HepG2 (cell line): Measurements from ENCODE around the gene PRRC2A. TPM values are rescaled to one million over a fixed set of nuclear protein-coding genes. Genes with fewer than 3 reads are reported as not detected.

Experiments
- ARNT2 ChIP-seq: sonication (generic); formaldehyde crosslinking; IDR thresholded peaks from 2 replicates; pipeline ENCODE4 v1.8.0; 2022; ENCODE audit warnings: mild to moderate bottlenecking, low read depth, missing genetic modification reagents, moderate library complexity
- CBFB ChIP-seq: sonication (generic); formaldehyde crosslinking; IDR thresholded peaks from 2 replicates; pipeline ENCODE4 v1.4.0; 2020; ENCODE audit warnings: missing genetic modification reagents
- ERF ChIP-seq: IDR thresholded peaks from 2 replicates; pipeline ENCODE4 v1.6.1; 2018; ENCODE audit warnings: missing biosample characterization, missing genetic modification reagents
- ESRRA ChIP-seq: sonication (generic); formaldehyde crosslinking; IDR thresholded peaks from 2 replicates; pipeline ENCODE4 v1.5.1; 2020; ENCODE audit warnings: mild to moderate bottlenecking, low read depth, missing genetic modification reagents
- ETV6 ChIP-seq: sonication (generic); formaldehyde crosslinking; conservative IDR thresholded peaks from 2 replicates; pipeline ENCODE4 v1.4.0; 2020; ENCODE audit warnings: missing genetic modification reagents
- EZH2 ChIP-seq: conservative IDR thresholded peaks from 2 replicates; pipeline ENCODE4 v1.6.1; 2012; ENCODE audit warnings: mild to moderate bottlenecking, low read depth, low read length, moderate library complexity
- HMG20B ChIP-seq: conservative IDR thresholded peaks from 2 replicates; pipeline ENCODE4 v1.6.1; 2016; ENCODE audit warnings: missing genetic modification reagents, missing compliant biosample characterization
- HOXA3 ChIP-seq: sonication (generic); formaldehyde crosslinking; IDR thresholded peaks from 2 replicates; pipeline ENCODE4 v1.5.0; 2020; ENCODE audit warnings: missing genetic modification reagents
- KDM5A ChIP-seq: fragments of 200-600 bp; sonication (generic); IDR thresholded peaks from 2 replicates; pipeline ENCODE4 v1.7.0; 2018; ENCODE audit warnings: antibody characterized with exemption, mild to moderate bottlenecking, low read length, borderline replicate concordance
- MAZ ChIP-seq, 2 experiments: sonication (generic) in 1 of 2; formaldehyde crosslinking in 1 of 2; IDR thresholded peaks; 2 replicates each; pipeline versions ENCODE4 v1.5.0 to v1.6.1; 2012 to 2020; ENCODE audit warnings: low read depth in 2 of 2, mild to moderate bottlenecking in 2 of 2, borderline replicate concordance in 1 of 2, improper control_type of control experiment in 1 of 2, low read length in 1 of 2, missing genetic modification reagents in 1 of 2, moderate library complexity in 1 of 2
- MXD3 ChIP-seq: IDR thresholded peaks from 2 replicates; pipeline ENCODE4 v1.6.1; 2016; ENCODE audit warnings: mild to moderate bottlenecking, missing biosample characterization, missing genetic modification reagents
- MXD4 ChIP-seq: IDR thresholded peaks from 2 replicates; pipeline ENCODE4 v1.6.1; 2016; ENCODE audit warnings: mild to moderate bottlenecking, missing biosample characterization, missing genetic modification reagents
- NR2F1 ChIP-seq, 2 experiments: fragments of 450-650 bp in 1 of 2; formaldehyde crosslinking in 1 of 2; IDR thresholded peaks; 2 replicates each; pipeline versions ENCODE4 v1.5.0 to v1.6.1; 2016 to 2020; ENCODE audit warnings: mild to moderate bottlenecking in 1 of 2, missing compliant biosample characterization in 1 of 2, missing genetic modification reagents in 1 of 2, moderate library complexity in 1 of 2
- TFAP4 ChIP-seq: sonication (generic); IDR thresholded peaks from 2 replicates; pipeline ENCODE4 v1.6.1; 2016; ENCODE audit warnings: low read depth, borderline replicate concordance
- TOPORS ChIP-seq: sonication (generic); formaldehyde crosslinking; IDR thresholded peaks from 2 replicates; pipeline ENCODE4 v1.8.0; 2023; ENCODE audit warnings: mild to moderate bottlenecking, missing genetic modification reagents
- TSC22D2 ChIP-seq: sonication (generic); formaldehyde crosslinking; IDR thresholded peaks from 2 replicates; pipeline ENCODE4 v1.5.1; 2020; ENCODE audit warnings: missing genetic modification reagents, mild to moderate bottlenecking, borderline replicate concordance
- ZNF121 ChIP-seq: sonication (generic); formaldehyde crosslinking; IDR thresholded peaks from 2 replicates; pipeline ENCODE4 v1.5.0; 2020; ENCODE audit warnings: mild to moderate bottlenecking, missing genetic modification reagents
- ZNF160 ChIP-seq: sonication (generic); formaldehyde crosslinking; IDR thresholded peaks from 2 replicates; pipeline ENCODE4 v1.8.0; 2022; ENCODE audit warnings: mild to moderate bottlenecking, inconsistent platforms, missing genetic modification reagents
- ZNF264 ChIP-seq: sonication (generic); formaldehyde crosslinking; IDR thresholded peaks from 2 replicates; pipeline ENCODE4 v1.4.0; 2020; ENCODE audit warnings: missing genetic modification reagents
- ZNF468 ChIP-seq: sonication (generic); formaldehyde crosslinking; IDR thresholded peaks from 2 replicates; pipeline ENCODE4 v1.8.0; 2022; ENCODE audit warnings: mild to moderate bottlenecking, moderate library complexity, missing genetic modification reagents
- ZNF484 ChIP-seq: sonication (generic); formaldehyde crosslinking; IDR thresholded peaks from 2 replicates; pipeline ENCODE4 v1.5.1; 2020; ENCODE audit warnings: mild to moderate bottlenecking, low read depth, missing genetic modification reagents, borderline replicate concordance
- ZNF652 ChIP-seq: IDR thresholded peaks from 2 replicates; pipeline ENCODE4 v1.6.1; 2016; ENCODE audit warnings: low read depth, borderline replicate concordance
- ZNF713 ChIP-seq: sonication (generic); formaldehyde crosslinking; IDR thresholded peaks from 2 replicates; pipeline ENCODE4 v1.4.0; 2020; ENCODE audit warnings: mild to moderate bottlenecking, missing genetic modification reagents
- ZNF776 ChIP-seq: sonication (generic); formaldehyde crosslinking; IDR thresholded peaks from 2 replicates; pipeline ENCODE4 v1.4.0; 2020; ENCODE audit warnings: mild to moderate bottlenecking, missing genetic modification reagents
- ZNF790 ChIP-seq: sonication (generic); formaldehyde crosslinking; IDR thresholded peaks from 2 replicates; pipeline ENCODE4 v1.8.0; 2022; ENCODE audit warnings: missing genetic modification reagents, mild to moderate bottlenecking, borderline replicate concordance
- polyA plus RNA-seq, 8 experiments: library from polyadenylated mRNA; depleted of rRNA in 3 of 8; stranded (reverse) in 7 of 8; unstranded in 1 of 8; fragments of >200 nt; fragmentation: Illumina TruSeq in 4 of 8; extraction: Trizol in 4 of 8; gene quantifications; 2 replicates each; pipeline versions ENCODE4 v1.2.1 to v1.2.3, GENCODE V29; 2011 to 2016; ENCODE audit warnings: low read depth in 4 of 8, missing spikeins in 1 of 8, mixed read lengths in 1 of 8; ENCODE audit not compliant: insufficient read depth in 1 of 8
- total RNA-seq, 5 experiments: library from RNA; depleted of rRNA; stranded (reverse); fragments of >200 nt; fragmentation: Illumina TruSeq; extraction: Trizol; gene quantifications; 2 replicates each; pipeline ENCODE4 v1.2.3, GENCODE V29; 2016; ENCODE audit warnings: low read depth in 1 of 5
- TF ChIP-seq, protein P1 (sequence below): sonication (generic); formaldehyde crosslinking; IDR thresholded peaks from 2 replicates; pipeline ENCODE4 v1.9.0; 2021; ENCODE audit warnings: missing genetic modification reagents, borderline replicate concordance

The PRRC2A gene
- total and polyA plus RNA-seq, 2 of the 13 experiments (the other 11 are each of a cell fraction or from before 2014, with no cell fraction given), result 38.9 to 47.4 TPM

GRCh38 chr6:31620586-31621319, at the start of gene PRRC2A (continued):
- TF ChIP-seq, protein P1, sequence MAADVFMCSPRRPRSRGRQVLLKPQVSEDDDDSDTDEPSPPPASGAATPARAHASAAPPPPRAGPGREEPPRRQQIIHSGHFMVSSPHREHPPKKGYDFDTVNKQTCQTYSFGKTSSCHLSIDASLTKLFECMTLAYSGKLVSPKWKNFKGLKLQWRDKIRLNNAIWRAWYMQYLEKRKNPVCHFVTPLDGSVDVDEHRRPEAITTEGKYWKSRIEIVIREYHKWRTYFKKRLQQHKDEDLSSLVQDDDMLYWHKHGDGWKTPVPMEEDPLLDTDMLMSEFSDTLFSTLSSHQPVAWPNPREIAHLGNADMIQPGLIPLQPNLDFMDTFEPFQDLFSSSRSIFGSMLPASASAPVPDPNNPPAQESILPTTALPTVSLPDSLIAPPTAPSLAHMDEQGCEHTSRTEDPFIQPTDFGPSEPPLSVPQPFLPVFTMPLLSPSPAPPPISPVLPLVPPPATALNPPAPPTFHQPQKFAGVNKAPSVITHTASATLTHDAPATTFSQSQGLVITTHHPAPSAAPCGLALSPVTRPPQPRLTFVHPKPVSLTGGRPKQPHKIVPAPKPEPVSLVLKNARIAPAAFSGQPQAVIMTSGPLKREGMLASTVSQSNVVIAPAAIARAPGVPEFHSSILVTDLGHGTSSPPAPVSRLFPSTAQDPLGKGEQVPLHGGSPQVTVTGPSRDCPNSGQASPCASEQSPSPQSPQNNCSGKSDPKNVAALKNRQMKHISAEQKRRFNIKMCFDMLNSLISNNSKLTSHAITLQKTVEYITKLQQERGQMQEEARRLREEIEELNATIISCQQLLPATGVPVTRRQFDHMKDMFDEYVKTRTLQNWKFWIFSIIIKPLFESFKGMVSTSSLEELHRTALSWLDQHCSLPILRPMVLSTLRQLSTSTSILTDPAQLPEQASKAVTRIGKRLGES (CRISPR knock-in tag), result no peak
- TF ChIP-seq ARNT2 (CRISPR knock-in tag) (peak; percentile 41), EZH2 (no peak), ZNF468 (CRISPR knock-in tag) (no peak), TOPORS (CRISPR knock-in tag) (peak; percentile 62), TFAP4 (no peak), ZNF264 (CRISPR knock-in tag) (0 out of 2 replicates have a peak, but pooled peaks have one; percentile 0), ZNF484 (CRISPR knock-in tag) (no peak), MAZ (IDR thresholded peaks at IDR 0.05; ENCODE audit: borderline replicate concordance, low read depth, low read length) (peak; percentile 99), MAZ (CRISPR knock-in tag; IDR thresholded peaks at IDR 0.05; ENCODE audit: low read depth) (peak; percentile 68), MXD4 (CRISPR knock-in tag) (no peak), KDM5A (peak; percentile 68), NR2F1 (CRISPR knock-in tag; IDR thresholded peaks at IDR 0.05) (no peak), ERF (CRISPR knock-in tag) (peak; percentile 68; the same call in 1 of the 2 replicates), ZNF713 (CRISPR knock-in tag) (0 out of 2 replicates have a peak, but pooled peaks have one; percentile 32), CBFB (CRISPR knock-in tag) (peak; percentile 50; the same call in 1 of the 2 replicates), ESRRA (CRISPR knock-in tag) (peak; percentile 22; the same call in 1 of the 2 replicates), HMG20B (CRISPR knock-in tag) (0 out of 2 replicates have a peak, but pooled peaks have one; percentile 48), ZNF652 (CRISPR knock-in tag) (no peak), ZNF776 (peak; percentile 67), HOXA3 (peak; percentile 96), ZNF790 (CRISPR knock-in tag) (0 out of 2 replicates have a peak, but pooled peaks have one; percentile 27), MXD3 (CRISPR knock-in tag) (peak; percentile 74), ZNF160 (CRISPR knock-in tag) (peak; percentile 74; the same call in 1 of the 2 replicates), ETV6 (CRISPR knock-in tag) (peak; percentile 45; the same call in 1 of the 2 replicates), ZNF121 (CRISPR knock-in tag) (peak; percentile 76), TSC22D2 (no peak; the same call in 1 of the 2 replicates)
